ENCODE measurements around the gene AMELY.

GRCh38 chrY:6929237-6929636 is 17.7 kb upstream of the AMELY start:
- TF ChIP-seq CTCF (conservative IDR thresholded peaks at IDR 0.05) (no peak), ZFX (IDR thresholded peaks at IDR 0.05) (no peak)

All from C4-2B (cell line).